GM23338 (cell line): ENCODE results near the gene EPB41L5. TPM values are rescaled to one million over a fixed set of nuclear protein-coding genes. Genes with fewer than 3 reads are reported as not detected.

Experiments
- ATAC-seq: fragments of 200-7000 bp; cut with Tn5 transposase; 3 replicates; pipeline ENCODE4 v1.9.1; 2020
- DNase-seq: peaks from one replicate; pipeline ENCODE4 v3.0.0-alpha.2; 2015; ENCODE audit warnings: low spot score
- H2AFZ ChIP-seq: fragments of 200-600 bp; sonication (generic); 2 replicates; pipeline ENCODE4 v1.8.0; 2016; ENCODE audit warnings: antibody characterized with exemption, mild to moderate bottlenecking, moderate library complexity
- H3F3A ChIP-seq: fragments of 200-600 bp; sonication (generic); replicated peaks from 2 replicates; pipeline ENCODE4 v1.8.0; 2017; ENCODE audit warnings: antibody characterized with exemption, mixed run types, low read depth
- H3K27ac ChIP-seq: fragments of 200-600 bp; sonication (generic); 2 replicates; pipeline ENCODE4 v1.6.1; 2016; ENCODE audit warnings: low read depth
- H3K27me3 ChIP-seq: fragments of 200-600 bp; sonication (generic); 2 replicates; pipeline ENCODE4 v1.8.0; 2016; ENCODE audit warnings: mild to moderate bottlenecking, mixed run types, moderate library complexity; ENCODE audit not compliant: insufficient read depth
- H3K36me3 ChIP-seq: fragments of 200-600 bp; sonication (generic); 2 replicates; pipeline ENCODE4 v1.8.0; 2016; ENCODE audit warnings: mild to moderate bottlenecking; ENCODE audit not compliant: insufficient read depth
- H3K4me1 ChIP-seq: fragments of 200-600 bp; sonication (generic); 2 replicates; pipeline ENCODE4 v1.8.0; 2016; ENCODE audit warnings: mild to moderate bottlenecking, moderate library complexity; ENCODE audit not compliant: insufficient read depth
- H3K4me2 ChIP-seq: fragments of 200-600 bp; sonication (generic); 2 replicates; pipeline ENCODE4 v1.7.1; 2017; ENCODE audit warnings: mixed run types
- H3K4me3 ChIP-seq: fragments of 200-600 bp; sonication (generic); 2 replicates; pipeline ENCODE4 v1.6.1; 2016; ENCODE audit warnings: mixed run types
- H3K79me2 ChIP-seq: fragments of 200-600 bp; sonication (generic); replicated peaks from 2 replicates; pipeline ENCODE4 v1.8.0; 2017; ENCODE audit warnings: mild to moderate bottlenecking; ENCODE audit not compliant: insufficient read depth
- H3K9me2 ChIP-seq: fragments of 200-600 bp; sonication (generic); 2 replicates; pipeline ENCODE4 v1.8.0; 2017; ENCODE audit not compliant: insufficient read depth
- H4K20me1 ChIP-seq: fragments of 200-600 bp; sonication (generic); replicated peaks from 2 replicates; pipeline ENCODE4 v1.8.0; 2017; ENCODE audit warnings: mild to moderate bottlenecking; ENCODE audit not compliant: insufficient read depth
- H3K27ac Mint-ChIP-seq: 2 replicates; pipeline ENCODE4 v1.8.0; 2020; ENCODE audit warnings: inconsistent platforms, mild to moderate bottlenecking, moderate library complexity, mixed read lengths
- H3K27me3 Mint-ChIP-seq: 3 replicates; pipeline ENCODE4 v1.8.0; 2022; ENCODE audit warnings: low read depth, mild to moderate bottlenecking, moderate library complexity, mixed read lengths, inconsistent platforms; ENCODE audit not compliant: insufficient read depth, poor library complexity
- H3K36me3 Mint-ChIP-seq: 3 replicates; pipeline ENCODE4 v1.8.0; 2021; ENCODE audit warnings: low read depth, mild to moderate bottlenecking, inconsistent platforms, moderate library complexity, mixed read lengths
- H3K4me1 Mint-ChIP-seq: 3 replicates; pipeline ENCODE4 v1.8.0; 2020; ENCODE audit warnings: mild to moderate bottlenecking, inconsistent platforms, mixed read lengths
- H3K4me3 Mint-ChIP-seq: 3 replicates; pipeline ENCODE4 v1.8.0; 2021; ENCODE audit warnings: moderate library complexity, mild to moderate bottlenecking, inconsistent platforms, mixed read lengths
- H3K9me3 Mint-ChIP-seq: 3 replicates; pipeline ENCODE4 v1.8.0; 2020; ENCODE audit warnings: moderate library complexity, mild to moderate bottlenecking, inconsistent platforms, mixed read lengths
- CREB1 ChIP-seq: fragments of 250-450 bp; sonication (Bioruptor Pico); IDR thresholded peaks from 2 replicates; pipeline ENCODE4 v1.5.0; 2020; ENCODE audit warnings: low read depth, mild to moderate bottlenecking, moderate library complexity
- CTCF ChIP-seq, 2 experiments: fragments of 200-600 bp in 1 of 2; sonication (generic) in 1 of 2; conservative IDR thresholded peaks; 2 replicates each; pipeline versions ENCODE4 v1.5.1 to v1.6.1; 2016 to 2017; ENCODE audit warnings: antibody characterized with exemption in 2 of 2, low read depth in 2 of 2, mild to moderate bottlenecking in 2 of 2, moderate library complexity in 1 of 2
- EZH2 ChIP-seq: fragments of 200-600 bp; sonication (generic); IDR thresholded peaks from one replicate; pipeline ENCODE4 v1.8.0; 2017; ENCODE audit warnings: antibody characterized with exemption, mild to moderate bottlenecking, low read depth; ENCODE audit not compliant: unreplicated experiment
- EZH2phosphoT487 ChIP-seq: fragments of 200-600 bp; sonication (generic); IDR thresholded peaks from one replicate; pipeline ENCODE4 v1.8.1; 2018; ENCODE audit warnings: antibody characterized with exemption; ENCODE audit not compliant: unreplicated experiment
- JUNB ChIP-seq: IDR thresholded peaks from one replicate; pipeline ENCODE4 v1.6.1; 2016; ENCODE audit warnings: antibody characterized with exemption; ENCODE audit not compliant: unreplicated experiment
- NANOG ChIP-seq: IDR thresholded peaks from 2 replicates; pipeline ENCODE4 v1.6.1; 2016; ENCODE audit warnings: antibody characterized with exemption, borderline replicate concordance
- POLR2AphosphoS5 ChIP-seq: IDR thresholded peaks from 2 replicates; pipeline ENCODE4 v1.6.1; 2016; ENCODE audit warnings: antibody characterized with exemption, low read depth
- STAT1 ChIP-seq: IDR thresholded peaks from one replicate; pipeline ENCODE4 v1.6.1; 2016; ENCODE audit warnings: antibody characterized with exemption; ENCODE audit not compliant: unreplicated experiment
- ZNF114 ChIP-seq: fragments of 250-450 bp; sonication (Bioruptor Pico); IDR thresholded peaks from 2 replicates; pipeline ENCODE4 v1.5.0; 2020; ENCODE audit warnings: mild to moderate bottlenecking, moderate library complexity
- ZNF331 ChIP-seq: fragments of 250-450 bp; sonication (Bioruptor Pico); IDR thresholded peaks from 2 replicates; pipeline ENCODE4 v1.5.0; 2020; ENCODE audit warnings: low read depth, mild to moderate bottlenecking, moderate library complexity
- polyA plus RNA-seq: library from polyadenylated mRNA; unstranded; fragments of >200 nt; fragmentation: Nextera tagmentation; extraction: Ambion mirVana; gene quantifications from 2 replicates; pipeline ENCODE4 v1.2.1, GENCODE V29; 2016
- total RNA-seq: library from RNA; depleted of rRNA; stranded (reverse); fragments of >200 nt; shearing (Covaris generic); gene quantifications from 2 replicates; pipeline ENCODE4 v1.2.3, GENCODE V29; 2014
- TF ChIP-seq, protein P1 (sequence below): IDR thresholded peaks from 2 replicates; pipeline ENCODE4 v1.6.1; 2016; ENCODE audit warnings: antibody characterized with exemption
- TF ChIP-seq, protein P2 (sequence below): fragments of 250-450 bp; sonication (Bioruptor Pico); IDR thresholded peaks from 2 replicates; pipeline ENCODE4 v1.5.0; 2020; ENCODE audit warnings: mild to moderate bottlenecking, moderate library complexity

Gene EPB41L5
- total and polyA plus RNA-seq, 2 experiments from 2014 or later, result 15.5 to 35.4 TPM

GRCh38 chr2:120149406-120149805 lies 136.5 kb downstream of the EPB41L5 start (continued):
- TF ChIP-seq, protein P1, sequence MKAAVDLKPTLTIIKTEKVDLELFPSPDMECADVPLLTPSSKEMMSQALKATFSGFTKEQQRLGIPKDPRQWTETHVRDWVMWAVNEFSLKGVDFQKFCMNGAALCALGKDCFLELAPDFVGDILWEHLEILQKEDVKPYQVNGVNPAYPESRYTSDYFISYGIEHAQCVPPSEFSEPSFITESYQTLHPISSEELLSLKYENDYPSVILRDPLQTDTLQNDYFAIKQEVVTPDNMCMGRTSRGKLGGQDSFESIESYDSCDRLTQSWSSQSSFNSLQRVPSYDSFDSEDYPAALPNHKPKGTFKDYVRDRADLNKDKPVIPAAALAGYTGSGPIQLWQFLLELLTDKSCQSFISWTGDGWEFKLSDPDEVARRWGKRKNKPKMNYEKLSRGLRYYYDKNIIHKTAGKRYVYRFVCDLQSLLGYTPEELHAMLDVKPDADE, result no peak
- TF ChIP-seq CTCF (conservative IDR thresholded peaks at IDR 0.05; ENCODE audit: low read depth in 2 of 2) (no peak), ZNF114 (CRISPR knock-in tag) (no peak), STAT1 (no peak), NANOG (no peak), POLR2AphosphoS5 (no peak)

GRCh38 chr2:120150040-120150482 lies 137.2 kb downstream of the EPB41L5 start:
- Histone ChIP-seq H3K79me2 (no peaks in the 10 kb centered on the region), H3K4me1 (no peaks in the 10 kb centered on the region), H3K27ac (no peak overlapping the region), H4K20me1 (no peaks in the 10 kb centered on the region), H3K36me3 (0 out of 2 replicates have a peak, but pooled peaks cover 6% of the 10 kb centered on the region), H2AFZ (no peak overlapping the region), H3F3A (no peaks in the 10 kb centered on the region), H3K9me2 (peaks cover 3% of the 10 kb centered on the region; the same call in 1 of the 2 replicates), H3K27me3 (no peaks in the 10 kb centered on the region), H3K4me3 (no peak overlapping the region), H3K4me2 (no peak overlapping the region)
- Mint-ChIP-seq H3K27ac (no peak overlapping the region), H3K4me1 (no peaks in the 10 kb centered on the region), H3K27me3 (peaks cover 1% of the 10 kb centered on the region), H3K36me3 (peaks cover 55% of the 10 kb centered on the region), H3K9me3 (peaks cover 30% of the 10 kb centered on the region; the same call in 2 of the 3 replicates), H3K4me3 (no peak overlapping the region)
- no peak for ATAC-seq
- no peak for DNase-seq
- no peak for TF ChIP-seq CREB1 (CRISPR knock-in tag)
- no peak for TF ChIP-seq NANOG
- TF ChIP-seq, protein P2, sequence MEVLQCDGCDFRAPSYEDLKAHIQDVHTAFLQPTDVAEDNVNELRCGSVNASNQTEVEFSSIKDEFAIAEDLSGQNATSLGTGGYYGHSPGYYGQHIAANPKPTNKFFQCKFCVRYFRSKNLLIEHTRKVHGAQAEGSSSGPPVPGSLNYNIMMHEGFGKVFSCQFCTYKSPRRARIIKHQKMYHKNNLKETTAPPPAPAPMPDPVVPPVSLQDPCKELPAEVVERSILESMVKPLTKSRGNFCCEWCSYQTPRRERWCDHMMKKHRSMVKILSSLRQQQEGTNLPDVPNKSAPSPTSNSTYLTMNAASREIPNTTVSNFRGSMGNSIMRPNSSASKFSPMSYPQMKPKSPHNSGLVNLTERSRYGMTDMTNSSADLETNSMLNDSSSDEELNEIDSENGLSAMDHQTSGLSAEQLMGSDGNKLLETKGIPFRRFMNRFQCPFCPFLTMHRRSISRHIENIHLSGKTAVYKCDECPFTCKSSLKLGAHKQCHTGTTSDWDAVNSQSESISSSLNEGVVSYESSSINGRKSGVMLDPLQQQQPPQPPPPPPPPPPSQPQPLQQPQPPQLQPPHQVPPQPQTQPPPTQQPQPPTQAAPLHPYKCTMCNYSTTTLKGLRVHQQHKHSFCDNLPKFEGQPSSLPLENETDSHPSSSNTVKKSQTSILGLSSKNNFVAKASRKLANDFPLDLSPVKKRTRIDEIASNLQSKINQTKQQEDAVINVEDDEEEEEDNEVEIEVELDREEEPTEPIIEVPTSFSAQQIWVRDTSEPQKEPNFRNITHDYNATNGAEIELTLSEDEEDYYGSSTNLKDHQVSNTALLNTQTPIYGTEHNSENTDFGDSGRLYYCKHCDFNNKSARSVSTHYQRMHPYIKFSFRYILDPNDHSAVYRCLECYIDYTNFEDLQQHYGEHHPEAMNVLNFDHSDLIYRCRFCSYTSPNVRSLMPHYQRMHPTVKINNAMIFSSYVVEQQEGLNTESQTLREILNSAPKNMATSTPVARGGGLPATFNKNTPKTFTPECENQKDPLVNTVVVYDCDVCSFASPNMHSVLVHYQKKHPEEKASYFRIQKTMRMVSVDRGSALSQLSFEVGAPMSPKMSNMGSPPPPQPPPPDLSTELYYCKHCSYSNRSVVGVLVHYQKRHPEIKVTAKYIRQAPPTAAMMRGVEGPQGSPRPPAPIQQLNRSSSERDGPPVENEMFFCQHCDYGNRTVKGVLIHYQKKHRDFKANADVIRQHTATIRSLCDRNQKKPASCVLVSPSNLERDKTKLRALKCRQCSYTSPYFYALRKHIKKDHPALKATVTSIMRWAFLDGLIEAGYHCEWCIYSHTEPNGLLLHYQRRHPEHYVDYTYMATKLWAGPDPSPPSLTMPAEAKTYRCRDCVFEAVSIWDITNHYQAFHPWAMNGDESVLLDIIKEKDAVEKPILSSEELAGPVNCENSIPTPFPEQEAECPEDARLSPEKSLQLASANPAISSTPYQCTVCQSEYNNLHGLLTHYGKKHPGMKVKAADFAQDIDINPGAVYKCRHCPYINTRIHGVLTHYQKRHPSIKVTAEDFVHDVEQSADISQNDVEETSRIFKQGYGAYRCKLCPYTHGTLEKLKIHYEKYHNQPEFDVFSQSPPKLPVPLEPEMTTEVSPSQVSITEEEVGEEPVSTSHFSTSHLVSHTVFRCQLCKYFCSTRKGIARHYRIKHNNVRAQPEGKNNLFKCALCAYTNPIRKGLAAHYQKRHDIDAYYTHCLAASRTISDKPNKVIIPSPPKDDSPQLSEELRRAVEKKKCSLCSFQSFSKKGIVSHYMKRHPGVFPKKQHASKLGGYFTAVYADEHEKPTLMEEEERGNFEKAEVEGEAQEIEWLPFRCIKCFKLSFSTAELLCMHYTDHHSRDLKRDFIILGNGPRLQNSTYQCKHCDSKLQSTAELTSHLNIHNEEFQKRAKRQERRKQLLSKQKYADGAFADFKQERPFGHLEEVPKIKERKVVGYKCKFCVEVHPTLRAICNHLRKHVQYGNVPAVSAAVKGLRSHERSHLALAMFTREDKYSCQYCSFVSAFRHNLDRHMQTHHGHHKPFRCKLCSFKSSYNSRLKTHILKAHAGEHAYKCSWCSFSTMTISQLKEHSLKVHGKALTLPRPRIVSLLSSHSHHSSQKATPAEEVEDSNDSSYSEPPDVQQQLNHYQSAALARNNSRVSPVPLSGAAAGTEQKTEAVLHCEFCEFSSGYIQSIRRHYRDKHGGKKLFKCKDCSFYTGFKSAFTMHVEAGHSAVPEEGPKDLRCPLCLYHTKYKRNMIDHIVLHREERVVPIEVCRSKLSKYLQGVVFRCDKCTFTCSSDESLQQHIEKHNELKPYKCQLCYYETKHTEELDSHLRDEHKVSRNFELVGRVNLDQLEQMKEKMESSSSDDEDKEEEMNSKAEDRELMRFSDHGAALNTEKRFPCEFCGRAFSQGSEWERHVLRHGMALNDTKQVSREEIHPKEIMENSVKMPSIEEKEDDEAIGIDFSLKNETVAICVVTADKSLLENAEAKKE (CRISPR knock-in tag), result no peak
- no peak for TF ChIP-seq ZNF114 (CRISPR knock-in tag)
- TF ChIP-seq CTCF (conservative IDR thresholded peaks at IDR 0.05; ENCODE audit: low read depth in 2 of 2), result no peak
- no peak for TF ChIP-seq EZH2phosphoT487
- no peak for TF ChIP-seq EZH2
- TF ChIP-seq ZNF331 (CRISPR knock-in tag), result no peak
- no peak for TF ChIP-seq STAT1
- no peak for TF ChIP-seq JUNB
- TF ChIP-seq POLR2AphosphoS5, result no peak
- TF ChIP-seq, protein P1, result no peak
